ENCODE data around the gene CETP.

- no peak for TF ChIP-seq CTCF (optimal IDR thresholded peaks at IDR 0.05 in 1 of 3, IDR thresholded peaks at IDR 0.05 in 1 of 3, conservative IDR thresholded peaks at IDR 0.05 in 1 of 3; ENCODE audit: extremely low read depth in 1 of 3, insufficient read depth in 2 of 3, low read length in 3 of 3)
- TF ChIP-seq EZH2 (IDR thresholded peaks at IDR 0.05; ENCODE audit: low read length), result no peak
These were observed 42.5 kb upstream of the CETP start for GRCh38 chr16:56919099-56919800.
